HepG2 (cell line): Measurements from ENCODE around the gene RNF8. TPM values are rescaled to one million over a fixed set of nuclear protein-coding genes. Genes with fewer than 3 reads are reported as not detected.
A peak's percentile ranks its signal among the peaks of the same experiment; 100 is the strongest.

Experiments used
- CHCHD3 ChIP-seq: sonication (generic); formaldehyde crosslinking; IDR thresholded peaks from 2 replicates; pipeline ENCODE4 v1.8.0; 2022; ENCODE audit warnings: mild to moderate bottlenecking, missing genetic modification reagents, moderate library complexity
- EED ChIP-seq: sonication (generic); formaldehyde crosslinking; IDR thresholded peaks from 2 replicates; pipeline ENCODE4 v1.5.0; 2020; ENCODE audit warnings: mild to moderate bottlenecking, missing genetic modification reagents
- GABPA ChIP-seq, 2 experiments: IDR thresholded peaks; 2 replicates each; pipeline ENCODE4 v1.6.1; 2011 to 2016; ENCODE audit warnings: low read depth in 2 of 2, low read length in 1 of 2, missing biosample characterization in 1 of 2, missing genetic modification characterization in 1 of 2
- GPN1 ChIP-seq: sonication (generic); formaldehyde crosslinking; IDR thresholded peaks from 2 replicates; pipeline ENCODE4 v1.5.1; 2020; ENCODE audit warnings: missing genetic modification reagents, borderline replicate concordance
- KLF16 ChIP-seq, 2 experiments: sonication (generic) in 1 of 2; formaldehyde crosslinking in 1 of 2; IDR thresholded peaks; 2 replicates each; pipeline versions ENCODE4 v1.6.1 to v1.8.0; 2016 to 2023; ENCODE audit warnings: missing genetic modification reagents in 2 of 2, missing compliant biosample characterization in 1 of 2
- KLF6 ChIP-seq: IDR thresholded peaks from 2 replicates; pipeline ENCODE4 v1.8.0; 2016; ENCODE audit warnings: missing biosample characterization, missing genetic modification reagents
- MBNL3 ChIP-seq: fragments of 250-450 bp; sonication (Bioruptor Pico); conservative IDR thresholded peaks from 2 replicates; pipeline ENCODE4 v1.8.0; 2022; ENCODE audit warnings: mild to moderate bottlenecking, inconsistent platforms
- NFE2L1 ChIP-seq: sonication (generic); formaldehyde crosslinking; IDR thresholded peaks from 2 replicates; pipeline ENCODE4 v1.4.0; 2020; ENCODE audit warnings: missing genetic modification reagents, mild to moderate bottlenecking, borderline replicate concordance
- NFIB ChIP-seq: sonication (generic); formaldehyde crosslinking; IDR thresholded peaks from 2 replicates; pipeline ENCODE4 v1.9.0; 2021; ENCODE audit warnings: missing genetic modification reagents, mild to moderate bottlenecking, borderline replicate concordance
- NONO ChIP-seq, 2 experiments: fragments of 450-650 bp in 1 of 2; sonication (generic) in 1 of 2; formaldehyde crosslinking in 1 of 2; IDR thresholded peaks in 1 of 2; conservative IDR thresholded peaks in 1 of 2; 2 replicates each; pipeline versions ENCODE4 v1.6.1 to v1.8.0; 2017 to 2022; ENCODE audit warnings: mild to moderate bottlenecking in 1 of 2, missing genetic modification reagents in 1 of 2, moderate library complexity in 1 of 2
- NR2F6 ChIP-seq, 2 experiments: IDR thresholded peaks; 2 replicates each; pipeline ENCODE4 v1.6.1; 2016; ENCODE audit warnings: antibody characterized with exemption in 1 of 2, mild to moderate bottlenecking in 1 of 2
- RNF2 ChIP-seq: fragments of 450-650 bp; conservative IDR thresholded peaks from 2 replicates; pipeline ENCODE4 v1.6.1; 2016; ENCODE audit warnings: low read depth
- SALL2 ChIP-seq: sonication (generic); formaldehyde crosslinking; IDR thresholded peaks from 2 replicates; pipeline ENCODE4 v1.8.1; 2023; ENCODE audit warnings: mild to moderate bottlenecking, missing genetic modification reagents, inconsistent platforms
- SMAD3 ChIP-seq: sonication (generic); formaldehyde crosslinking; IDR thresholded peaks from 2 replicates; pipeline ENCODE4 v1.4.0; 2020; ENCODE audit warnings: missing genetic modification reagents
- ZBTB20 ChIP-seq: sonication (generic); formaldehyde crosslinking; IDR thresholded peaks from 2 replicates; pipeline ENCODE4 v1.8.1; 2023; ENCODE audit warnings: missing genetic modification reagents, low read depth, mild to moderate bottlenecking, borderline replicate concordance
- ZC3H13 ChIP-seq: sonication (generic); formaldehyde crosslinking; IDR thresholded peaks from 2 replicates; pipeline ENCODE4 v1.8.1; 2023; ENCODE audit warnings: mild to moderate bottlenecking, missing genetic modification reagents, moderate library complexity
- ZKSCAN1 ChIP-seq: fragments of 150-350 bp; IDR thresholded peaks from 2 replicates; pipeline ENCODE4 v1.6.1; 2014; ENCODE audit warnings: low read length
- ZNF17 ChIP-seq: sonication (generic); formaldehyde crosslinking; IDR thresholded peaks from 2 replicates; pipeline ENCODE4 v1.5.0; 2020; ENCODE audit warnings: mild to moderate bottlenecking, missing genetic modification reagents
- polyA plus RNA-seq, 8 experiments: library from polyadenylated mRNA; depleted of rRNA in 3 of 8; stranded (reverse) in 7 of 8; unstranded in 1 of 8; fragments of >200 nt; fragmentation: Illumina TruSeq in 4 of 8; extraction: Trizol in 4 of 8; gene quantifications; 2 replicates each; pipeline versions ENCODE4 v1.2.1 to v1.2.3, GENCODE V29; 2011 to 2016; ENCODE audit warnings: low read depth in 4 of 8, missing spikeins in 1 of 8, mixed read lengths in 1 of 8; ENCODE audit not compliant: insufficient read depth in 1 of 8
- total RNA-seq, 5 experiments: library from RNA; depleted of rRNA; stranded (reverse); fragments of >200 nt; fragmentation: Illumina TruSeq; extraction: Trizol; gene quantifications; 2 replicates each; pipeline ENCODE4 v1.2.3, GENCODE V29; 2016; ENCODE audit warnings: low read depth in 1 of 5
- TF ChIP-seq, protein P1 (sequence below): sonication (generic); formaldehyde crosslinking; IDR thresholded peaks from 2 replicates; pipeline ENCODE4 v1.8.1; 2023; ENCODE audit warnings: mild to moderate bottlenecking, missing genetic modification reagents
- TF ChIP-seq, protein P2 (sequence below): sonication (generic); formaldehyde crosslinking; IDR thresholded peaks from 2 replicates; pipeline ENCODE4 v1.8.0; 2022; ENCODE audit warnings: missing genetic modification reagents, mild to moderate bottlenecking, borderline replicate concordance
- TF ChIP-seq, protein P3 (sequence below): sonication (generic); formaldehyde crosslinking; IDR thresholded peaks from 2 replicates; pipeline ENCODE4 v1.8.0; 2022; ENCODE audit warnings: mild to moderate bottlenecking, missing genetic modification reagents
- TF ChIP-seq, protein P4 (sequence below): sonication (generic); formaldehyde crosslinking; conservative IDR thresholded peaks from 2 replicates; pipeline ENCODE4 v1.8.0; 2022; ENCODE audit warnings: missing genetic modification reagents
- TF ChIP-seq, protein P5 (sequence below): sonication (generic); formaldehyde crosslinking; IDR thresholded peaks from 2 replicates; pipeline ENCODE4 v1.5.1; 2020; ENCODE audit warnings: mild to moderate bottlenecking, missing genetic modification reagents, moderate library complexity

Gene RNF8
- total and polyA plus RNA-seq, 2 of the 13 experiments (the other 11 are each of a cell fraction or from before 2014, with no cell fraction given): 21.8 to 47.6 TPM

DNA sequence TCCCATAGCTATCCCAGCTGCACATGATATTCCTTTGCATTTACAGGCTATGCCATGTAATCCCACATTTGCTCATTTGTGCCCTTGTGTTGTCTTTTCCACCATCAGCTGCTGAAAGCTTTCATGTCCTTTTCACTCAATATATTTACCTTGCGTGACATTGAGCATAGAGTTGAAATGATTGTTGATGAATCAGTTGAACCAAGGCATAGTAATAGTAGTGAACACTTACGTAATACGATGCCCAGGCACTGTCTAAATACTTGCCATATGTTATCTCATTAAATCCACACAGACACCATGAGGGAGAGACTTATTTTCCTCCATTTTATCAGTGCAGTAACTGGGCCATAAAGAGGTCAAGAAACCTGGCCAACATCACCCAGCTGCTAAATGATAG is 13.1 kb downstream of the RNF8 start (continued):
- TF ChIP-seq, protein P1, sequence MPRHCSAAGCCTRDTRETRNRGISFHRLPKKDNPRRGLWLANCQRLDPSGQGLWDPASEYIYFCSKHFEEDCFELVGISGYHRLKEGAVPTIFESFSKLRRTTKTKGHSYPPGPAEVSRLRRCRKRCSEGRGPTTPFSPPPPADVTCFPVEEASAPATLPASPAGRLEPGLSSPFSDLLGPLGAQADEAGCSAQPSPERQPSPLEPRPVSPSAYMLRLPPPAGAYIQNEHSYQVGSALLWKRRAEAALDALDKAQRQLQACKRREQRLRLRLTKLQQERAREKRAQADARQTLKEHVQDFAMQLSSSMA (CRISPR knock-in tag): no peak
- TF ChIP-seq KLF6 (0 out of 2 replicates have a peak, but pooled peaks have one; percentile 50), GPN1 (no peak), ZBTB20 (CRISPR knock-in tag) (peak; percentile 40; the same call in 1 of the 2 replicates), MBNL3 (no peak), SMAD3 (CRISPR knock-in tag) (peak; percentile 76; the same call in 1 of the 2 replicates), NFIB (no peak), KLF16 (CRISPR knock-in tag; IDR thresholded peaks at IDR 0.05) (0 out of 4 replicates have a peak, but pooled peaks of 1 of the 2 experiments have one; percentile 30), NONO (IDR thresholded peaks at IDR 0.05) (no peak), NONO (CRISPR knock-in tag; conservative IDR thresholded peaks at IDR 0.05) (0 out of 2 replicates have a peak, but pooled peaks have one; percentile 28), NFE2L1 (CRISPR knock-in tag) (no peak), EED (no peak), SALL2 (CRISPR knock-in tag) (no peak), RNF2 (no peak), NR2F6 (IDR thresholded peaks at IDR 0.05) (no peak), NR2F6 (CRISPR knock-in tag; IDR thresholded peaks at IDR 0.05) (no peak), ZNF17 (CRISPR knock-in tag) (no peak), ZC3H13 (CRISPR knock-in tag) (no peak), GABPA (IDR thresholded peaks at IDR 0.05; ENCODE audit: low read depth, low read length) (no peak), GABPA (CRISPR knock-in tag; IDR thresholded peaks at IDR 0.05; ENCODE audit: low read depth) (no peak), CHCHD3 (CRISPR knock-in tag) (no peak), ZKSCAN1 (no peak)
- TF ChIP-seq, protein P2, sequence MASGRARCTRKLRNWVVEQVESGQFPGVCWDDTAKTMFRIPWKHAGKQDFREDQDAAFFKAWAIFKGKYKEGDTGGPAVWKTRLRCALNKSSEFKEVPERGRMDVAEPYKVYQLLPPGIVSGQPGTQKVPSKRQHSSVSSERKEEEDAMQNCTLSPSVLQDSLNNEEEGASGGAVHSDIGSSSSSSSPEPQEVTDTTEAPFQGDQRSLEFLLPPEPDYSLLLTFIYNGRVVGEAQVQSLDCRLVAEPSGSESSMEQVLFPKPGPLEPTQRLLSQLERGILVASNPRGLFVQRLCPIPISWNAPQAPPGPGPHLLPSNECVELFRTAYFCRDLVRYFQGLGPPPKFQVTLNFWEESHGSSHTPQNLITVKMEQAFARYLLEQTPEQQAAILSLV (CRISPR knock-in tag): no peak
- TF ChIP-seq, protein P3, sequence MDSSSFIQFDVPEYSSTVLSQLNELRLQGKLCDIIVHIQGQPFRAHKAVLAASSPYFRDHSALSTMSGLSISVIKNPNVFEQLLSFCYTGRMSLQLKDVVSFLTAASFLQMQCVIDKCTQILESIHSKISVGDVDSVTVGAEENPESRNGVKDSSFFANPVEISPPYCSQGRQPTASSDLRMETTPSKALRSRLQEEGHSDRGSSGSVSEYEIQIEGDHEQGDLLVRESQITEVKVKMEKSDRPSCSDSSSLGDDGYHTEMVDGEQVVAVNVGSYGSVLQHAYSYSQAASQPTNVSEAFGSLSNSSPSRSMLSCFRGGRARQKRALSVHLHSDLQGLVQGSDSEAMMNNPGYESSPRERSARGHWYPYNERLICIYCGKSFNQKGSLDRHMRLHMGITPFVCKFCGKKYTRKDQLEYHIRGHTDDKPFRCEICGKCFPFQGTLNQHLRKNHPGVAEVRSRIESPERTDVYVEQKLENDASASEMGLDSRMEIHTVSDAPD (CRISPR knock-in tag): no peak
- TF ChIP-seq, protein P4, sequence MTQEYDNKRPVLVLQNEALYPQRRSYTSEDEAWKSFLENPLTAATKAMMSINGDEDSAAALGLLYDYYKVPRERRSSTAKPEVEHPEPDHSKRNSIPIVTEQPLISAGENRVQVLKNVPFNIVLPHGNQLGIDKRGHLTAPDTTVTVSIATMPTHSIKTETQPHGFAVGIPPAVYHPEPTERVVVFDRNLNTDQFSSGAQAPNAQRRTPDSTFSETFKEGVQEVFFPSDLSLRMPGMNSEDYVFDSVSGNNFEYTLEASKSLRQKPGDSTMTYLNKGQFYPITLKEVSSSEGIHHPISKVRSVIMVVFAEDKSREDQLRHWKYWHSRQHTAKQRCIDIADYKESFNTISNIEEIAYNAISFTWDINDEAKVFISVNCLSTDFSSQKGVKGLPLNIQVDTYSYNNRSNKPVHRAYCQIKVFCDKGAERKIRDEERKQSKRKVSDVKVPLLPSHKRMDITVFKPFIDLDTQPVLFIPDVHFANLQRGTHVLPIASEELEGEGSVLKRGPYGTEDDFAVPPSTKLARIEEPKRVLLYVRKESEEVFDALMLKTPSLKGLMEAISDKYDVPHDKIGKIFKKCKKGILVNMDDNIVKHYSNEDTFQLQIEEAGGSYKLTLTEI (CRISPR knock-in tag): no peak
- TF ChIP-seq, protein P5, sequence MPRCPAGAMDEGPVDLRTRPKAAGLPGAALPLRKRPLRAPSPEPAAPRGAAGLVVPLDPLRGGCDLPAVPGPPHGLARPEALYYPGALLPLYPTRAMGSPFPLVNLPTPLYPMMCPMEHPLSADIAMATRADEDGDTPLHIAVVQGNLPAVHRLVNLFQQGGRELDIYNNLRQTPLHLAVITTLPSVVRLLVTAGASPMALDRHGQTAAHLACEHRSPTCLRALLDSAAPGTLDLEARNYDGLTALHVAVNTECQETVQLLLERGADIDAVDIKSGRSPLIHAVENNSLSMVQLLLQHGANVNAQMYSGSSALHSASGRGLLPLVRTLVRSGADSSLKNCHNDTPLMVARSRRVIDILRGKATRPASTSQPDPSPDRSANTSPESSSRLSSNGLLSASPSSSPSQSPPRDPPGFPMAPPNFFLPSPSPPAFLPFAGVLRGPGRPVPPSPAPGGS (CRISPR knock-in tag): no peak
